Lower lobe of right lung (tissue), 2 donors: ENCODE results near the gene AP2A2. TPM values are rescaled to one million over a fixed set of nuclear protein-coding genes. Genes with fewer than 3 reads are reported as not detected.

Source experiments
- ATAC-seq, 2 donors: fragments of 200-7000 bp; cut with Tn5 transposase; one replicate each; pipeline ENCODE4 v1.9.1; 2020 to 2022; ENCODE audit warnings: mild to moderate bottlenecking in 2 of 2, moderate library complexity in 2 of 2
- DNase-seq: peaks from one replicate; pipeline ENCODE4 v3.0.0-alpha.2; 2020
- H3K27ac ChIP-seq: fragments of 200-600 bp; one replicate; pipeline ENCODE4 v1.8.0; 2022
- H3K27me3 ChIP-seq: fragments of 200-600 bp; one replicate; pipeline ENCODE4 v1.8.0; 2022; ENCODE audit warnings: low read depth
- H3K36me3 ChIP-seq: fragments of 200-600 bp; one replicate; pipeline ENCODE4 v1.8.0; 2022; ENCODE audit warnings: mild to moderate bottlenecking
- H3K4me1 ChIP-seq: fragments of 200-600 bp; one replicate; pipeline ENCODE4 v1.8.0; 2022
- H3K4me3 ChIP-seq: fragments of 200-600 bp; one replicate; pipeline ENCODE4 v1.8.0; 2022; ENCODE audit warnings: mild to moderate bottlenecking
- H3K9me3 ChIP-seq: fragments of 200-600 bp; one replicate; pipeline ENCODE4 v1.8.0; 2022
- intact Hi-C: fragments of 100-400 bp; cut with DNase I; formaldehyde crosslinking; loops from one replicate; pipeline ENCODE4 v1.11.0; 2022
- total RNA-seq: library from RNA; stranded (reverse); fragmentation: NEBNext Ultra II Directional; extraction: Animal tissue kit (Norgen Biotek cat#: 25700); gene quantifications from one replicate; pipeline ENCODE4 v1.2.1, GENCODE V29; 2021
- TF ChIP-seq, protein P1 (sequence below): fragments of 200-600 bp; IDR thresholded peaks from one replicate; pipeline ENCODE4 v1.8.0; 2022; ENCODE audit warnings: antibody characterized with exemption, mild to moderate bottlenecking
- donor health status: DM: no; HTN: yes; CAD: no; lungs with severe emphysema.

The AP2A2 gene
- total RNA-seq, 1 donor from 2014 or later = 130 TPM

DNA sequence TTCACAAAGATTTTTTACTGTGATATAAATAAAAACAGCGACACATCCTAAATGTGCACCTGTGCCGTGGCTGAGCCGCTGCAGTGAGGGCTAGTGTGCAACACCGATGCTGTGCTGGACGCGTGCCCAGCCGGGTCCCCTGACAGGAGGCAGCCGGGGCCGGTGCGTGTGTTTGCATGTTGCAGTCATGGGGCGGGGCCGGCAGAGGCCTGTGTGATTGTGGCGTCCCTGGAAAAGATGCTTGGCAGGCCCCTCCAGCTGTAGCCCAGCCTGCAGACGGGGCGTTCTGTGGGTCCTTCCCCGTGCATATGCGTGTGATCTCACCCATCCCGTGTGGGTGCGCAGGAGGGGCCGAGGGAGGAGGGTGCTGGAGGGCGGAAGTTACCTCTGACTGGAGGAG, 80.3 kb downstream of the AP2A2 start:
- H3K9me3 ChIP-seq = no peaks in the 10 kb centered on the region
- H3K4me1 ChIP-seq = no peaks in the 10 kb centered on the region
- H3K27me3 ChIP-seq = no peaks in the 10 kb centered on the region
- H3K27ac ChIP-seq = no peak overlapping the region
- intact Hi-C loops = no loop called here
- TF ChIP-seq, protein P1, sequence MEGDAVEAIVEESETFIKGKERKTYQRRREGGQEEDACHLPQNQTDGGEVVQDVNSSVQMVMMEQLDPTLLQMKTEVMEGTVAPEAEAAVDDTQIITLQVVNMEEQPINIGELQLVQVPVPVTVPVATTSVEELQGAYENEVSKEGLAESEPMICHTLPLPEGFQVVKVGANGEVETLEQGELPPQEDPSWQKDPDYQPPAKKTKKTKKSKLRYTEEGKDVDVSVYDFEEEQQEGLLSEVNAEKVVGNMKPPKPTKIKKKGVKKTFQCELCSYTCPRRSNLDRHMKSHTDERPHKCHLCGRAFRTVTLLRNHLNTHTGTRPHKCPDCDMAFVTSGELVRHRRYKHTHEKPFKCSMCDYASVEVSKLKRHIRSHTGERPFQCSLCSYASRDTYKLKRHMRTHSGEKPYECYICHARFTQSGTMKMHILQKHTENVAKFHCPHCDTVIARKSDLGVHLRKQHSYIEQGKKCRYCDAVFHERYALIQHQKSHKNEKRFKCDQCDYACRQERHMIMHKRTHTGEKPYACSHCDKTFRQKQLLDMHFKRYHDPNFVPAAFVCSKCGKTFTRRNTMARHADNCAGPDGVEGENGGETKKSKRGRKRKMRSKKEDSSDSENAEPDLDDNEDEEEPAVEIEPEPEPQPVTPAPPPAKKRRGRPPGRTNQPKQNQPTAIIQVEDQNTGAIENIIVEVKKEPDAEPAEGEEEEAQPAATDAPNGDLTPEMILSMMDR = no peak
- H3K36me3 ChIP-seq = peaks cover 100% of the 10 kb centered on the region
- no peak for DNase-seq
- no peak for ATAC-seq
- no peak overlapping the region for H3K4me3 ChIP-seq

DNA sequence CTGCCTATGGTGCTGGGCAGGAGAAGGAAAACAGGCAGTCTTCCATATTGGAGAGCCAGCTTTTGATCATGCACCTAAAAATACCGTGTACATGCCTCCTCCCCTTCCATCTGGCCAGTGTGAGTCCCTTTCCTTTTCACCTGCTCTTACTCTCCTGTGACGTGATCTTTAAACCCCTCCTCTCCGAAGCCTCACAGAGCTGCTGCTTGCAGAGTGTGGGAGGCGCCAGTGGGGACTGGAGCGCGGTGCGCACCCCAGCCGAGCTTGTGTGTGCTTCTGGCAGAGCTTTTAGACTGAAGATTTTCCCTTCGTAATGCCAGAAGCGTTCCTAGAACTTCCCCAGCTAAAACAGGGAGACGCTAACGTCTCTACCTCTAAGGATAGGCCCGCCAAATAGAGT, 81.1 kb downstream of the AP2A2 start:
- Histone ChIP-seq H3K27me3 (no peaks in the 10 kb centered on the region), H3K4me1 (no peaks in the 10 kb centered on the region), H3K27ac (no peak overlapping the region), H3K4me3 (no peak overlapping the region), H3K36me3 (peaks cover 100% of the 10 kb centered on the region), H3K9me3 (no peaks in the 10 kb centered on the region)
- TF ChIP-seq, protein P1 = no peak
- DNase-seq (no peak), ATAC-seq (no peak)
- intact Hi-C loops = no loop called here

DNA sequence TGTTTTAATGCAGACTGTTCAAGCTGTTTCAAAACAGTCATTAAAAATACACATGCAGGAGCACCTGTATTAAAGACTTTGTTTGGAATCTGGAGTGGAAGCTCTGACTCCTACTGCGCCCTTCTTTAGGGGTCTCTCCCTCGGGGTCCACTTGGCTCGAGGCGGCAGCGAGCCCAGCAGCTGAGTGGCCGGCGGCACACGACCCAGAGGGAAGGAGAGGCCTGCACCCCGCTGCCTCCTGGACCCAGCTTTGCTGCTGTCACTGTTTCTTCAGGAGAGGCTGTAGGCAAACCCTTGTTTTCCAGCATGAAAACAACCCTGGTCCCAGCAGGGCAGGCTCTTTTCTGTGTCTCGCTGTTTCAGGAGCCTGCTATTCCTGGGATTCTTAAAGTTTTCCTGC, 81.6 kb downstream of the AP2A2 start:
- no peaks in the 10 kb centered on the region for H3K27me3 ChIP-seq
- ATAC-seq (no peak), DNase-seq (no peak)
- peaks cover 100% of the 10 kb centered on the region for H3K36me3 ChIP-seq
- no peak overlapping the region for H3K4me3 ChIP-seq
- intact Hi-C loops = no loop called here
- H3K27ac ChIP-seq = no peak overlapping the region
- no peaks in the 10 kb centered on the region for H3K9me3 ChIP-seq
- TF ChIP-seq, protein P1 = no peak
- H3K4me1 ChIP-seq = no peaks in the 10 kb centered on the region

DNA sequence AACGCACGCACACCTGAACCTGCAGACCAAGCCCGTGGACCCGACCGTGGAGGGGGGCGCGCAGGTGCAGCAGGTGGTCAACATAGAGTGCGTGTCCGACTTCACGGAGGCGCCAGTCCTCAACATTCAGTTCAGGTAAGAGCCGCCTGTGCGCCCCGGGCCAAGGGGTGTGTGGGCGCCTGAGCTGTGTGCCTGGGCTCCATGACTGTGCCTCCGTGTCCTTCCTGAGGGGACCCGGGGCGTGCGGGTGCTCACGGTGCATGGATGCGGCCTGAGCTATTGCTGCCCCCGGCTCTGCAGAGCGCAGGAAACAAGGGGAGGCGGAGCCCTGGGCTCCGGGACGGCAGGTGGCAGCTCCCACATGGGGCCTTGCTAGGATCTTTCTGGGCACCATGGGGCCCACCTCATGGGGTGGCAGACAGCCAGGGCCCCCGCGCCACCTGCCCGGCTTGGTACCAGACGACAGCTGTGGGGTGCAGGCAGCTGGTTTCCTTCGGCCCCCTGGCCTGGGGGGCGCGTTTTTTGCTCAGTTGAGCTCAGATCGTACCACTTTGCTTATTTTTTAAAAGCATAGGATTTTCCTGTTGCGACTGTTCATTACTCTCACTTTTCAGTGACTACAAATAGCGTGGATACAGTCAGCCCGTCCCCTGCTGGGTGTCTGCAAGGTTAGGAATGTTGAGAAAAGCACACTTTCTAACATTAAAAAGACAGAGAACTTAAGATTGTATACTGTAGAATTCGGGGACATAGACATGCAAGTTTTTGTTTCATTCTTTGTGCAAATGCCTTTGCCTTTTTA, 82.5 kb downstream of the AP2A2 start:
- ATAC-seq (no peak), DNase-seq (no peak)
- H3K36me3 ChIP-seq = peaks cover 92% of the 10 kb centered on the region
- H3K27me3 ChIP-seq = no peaks in the 10 kb centered on the region
- no peak overlapping the region for H3K4me3 ChIP-seq
- no peaks in the 10 kb centered on the region for H3K9me3 ChIP-seq
- H3K27ac ChIP-seq = no peak overlapping the region
- intact Hi-C loops = no loop called here
- H3K4me1 ChIP-seq = no peaks in the 10 kb centered on the region
- TF ChIP-seq, protein P1 = no peak

DNA sequence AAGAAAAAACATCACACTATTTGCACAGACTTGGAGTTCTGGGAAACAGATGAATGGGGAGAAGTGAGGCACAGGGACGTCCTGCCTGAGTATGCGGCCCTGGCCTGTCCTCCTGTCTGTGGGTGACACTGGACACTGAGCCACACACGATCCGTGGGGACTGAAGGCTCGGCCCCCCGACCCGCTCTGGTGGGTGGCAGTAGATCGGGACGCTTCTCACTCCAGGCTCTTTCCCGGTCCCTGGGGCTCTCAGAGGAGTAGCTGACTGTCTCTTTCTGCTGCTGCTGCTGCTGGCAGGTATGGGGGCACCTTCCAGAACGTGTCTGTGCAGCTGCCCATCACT, 83.1 kb downstream of the AP2A2 start:
- TF ChIP-seq, protein P1 = no peak
- H3K27me3 ChIP-seq = no peaks in the 10 kb centered on the region
- intact Hi-C loops = no loop called here
- H3K36me3 ChIP-seq = peaks cover 90% of the 10 kb centered on the region
- H3K4me3 ChIP-seq = no peak overlapping the region
- H3K4me1 ChIP-seq = no peaks in the 10 kb centered on the region
- ATAC-seq (no peak), DNase-seq (no peak)
- no peak overlapping the region for H3K27ac ChIP-seq
- no peaks in the 10 kb centered on the region for H3K9me3 ChIP-seq
